SK-N-SH (cell line): ENCODE measurements around the gene PNRC2.

Experiments used
- CHD2 ChIP-seq: fragments of 150-350 bp; IDR thresholded peaks from 2 replicates; pipeline ENCODE4 v1.6.1; 2018; ENCODE audit warnings: low read length; ENCODE audit not compliant: partially characterized antibody
- CTCF ChIP-seq: fragments of 200-600 bp; sonication (generic); IDR thresholded peaks from 2 replicates; pipeline ENCODE4 v1.6.1; 2017; ENCODE audit warnings: antibody characterized with exemption, mild to moderate bottlenecking, moderate library complexity
- EP300 ChIP-seq, 2 experiments: IDR thresholded peaks; 2 replicates each; pipeline versions ENCODE4 v1.4.0 to v1.6.1; 2012; ENCODE audit warnings: borderline replicate concordance in 1 of 2, low read depth in 1 of 2, low read length in 1 of 2
- EZH2phosphoT487 ChIP-seq: fragments of 200-600 bp; sonication (generic); IDR thresholded peaks from 2 replicates; pipeline ENCODE4 v1.6.1; 2017; ENCODE audit warnings: low read depth, mixed run types, mild to moderate bottlenecking, antibody characterized with exemption, moderate library complexity, borderline replicate concordance
- GABPA ChIP-seq: IDR thresholded peaks from 2 replicates; pipeline ENCODE4 v1.4.0; 2012; ENCODE audit warnings: low read depth, mild to moderate bottlenecking
- JUND ChIP-seq: IDR thresholded peaks from 2 replicates; pipeline ENCODE4 v1.4.0; 2012
- MAX ChIP-seq: IDR thresholded peaks from 2 replicates; pipeline ENCODE4 v1.4.0; 2012; ENCODE audit warnings: low read depth
- PBX3 ChIP-seq: IDR thresholded peaks from 2 replicates; pipeline ENCODE4; 2012
- POLR2AphosphoS5 ChIP-seq: IDR thresholded peaks from 2 replicates; pipeline ENCODE4 v1.6.1; 2012; ENCODE audit warnings: low read depth, low read length
- RCOR1 ChIP-seq: fragments of 150-350 bp; IDR thresholded peaks from 2 replicates; pipeline ENCODE4 v1.6.1; 2017; ENCODE audit warnings: antibody characterized with exemption, low read length
- REST ChIP-seq: IDR thresholded peaks from 2 replicates; pipeline ENCODE4 v1.6.1; 2012; ENCODE audit warnings: mild to moderate bottlenecking, low read depth, low read length, moderate library complexity
- RFX5 ChIP-seq: IDR thresholded peaks from 2 replicates; pipeline ENCODE4 v1.6.1; 2012; ENCODE audit warnings: mild to moderate bottlenecking, improper control_type of control experiment, low read length
- SMC3 ChIP-seq: IDR thresholded peaks from 2 replicates; pipeline ENCODE4 v1.6.1; 2012; ENCODE audit warnings: low read depth, low read length, improper control_type of control experiment

GRCh38 chr1:23910553-23911246, 48.9 kb upstream of the PNRC2 start:
- TF ChIP-seq POLR2AphosphoS5 (no peak), CTCF (no peak), PBX3 (no peak), JUND (no peak), EP300 (IDR thresholded peaks at IDR 0.05; ENCODE audit: borderline replicate concordance in 1 of 2, low read depth in 1 of 2, low read length in 1 of 2) (no peak), MAX (no peak), RCOR1 (no peak), SMC3 (no peak), CHD2 (no peak), RFX5 (no peak), GABPA (no peak), REST (no peak), EZH2phosphoT487 (no peak)
